ENCODE measurements around the gene AIF1.
A peak's percentile ranks its signal among the peaks of the same experiment; 100 is the strongest.

AIF1 gene

GRCh38 chr6:31660381-31661261 lies 45.6 kb downstream of the AIF1 start, which contains the start of gene C6orf47:
Gene C6orf47, minus strand, starts transcription at chr6:31660778. Its CDS starts 831 bp downstream, at chr6:31659947.
- H3K27ac ChIP-seq (ENCODE audit: low read depth, low read length), result peak within 1 kb of the TSS; percentile 66
- H4K20me1 ChIP-seq (ENCODE audit: low read depth, low read length), result no peaks in the 10 kb centered on the region
- peak within 1 kb of the TSS; percentile 76 for H3K9ac ChIP-seq (ENCODE audit: low read length)
- no peaks in the 10 kb centered on the region for H3K9me2 ChIP-seq (replicated peaks; ENCODE audit: insufficient read depth, low read length)
- no peaks in the 10 kb centered on the region for H3K27me3 ChIP-seq (ENCODE audit: low read length)
- peak within 1 kb of the TSS; percentile 75 for H3K4me2 ChIP-seq (ENCODE audit: low read depth, low read length, poor library complexity, severe bottlenecking)
- no peaks in the 10 kb centered on the region for H3K9me3 ChIP-seq (ENCODE audit: insufficient read depth, low read length)
- TF ChIP-seq, protein P1, sequence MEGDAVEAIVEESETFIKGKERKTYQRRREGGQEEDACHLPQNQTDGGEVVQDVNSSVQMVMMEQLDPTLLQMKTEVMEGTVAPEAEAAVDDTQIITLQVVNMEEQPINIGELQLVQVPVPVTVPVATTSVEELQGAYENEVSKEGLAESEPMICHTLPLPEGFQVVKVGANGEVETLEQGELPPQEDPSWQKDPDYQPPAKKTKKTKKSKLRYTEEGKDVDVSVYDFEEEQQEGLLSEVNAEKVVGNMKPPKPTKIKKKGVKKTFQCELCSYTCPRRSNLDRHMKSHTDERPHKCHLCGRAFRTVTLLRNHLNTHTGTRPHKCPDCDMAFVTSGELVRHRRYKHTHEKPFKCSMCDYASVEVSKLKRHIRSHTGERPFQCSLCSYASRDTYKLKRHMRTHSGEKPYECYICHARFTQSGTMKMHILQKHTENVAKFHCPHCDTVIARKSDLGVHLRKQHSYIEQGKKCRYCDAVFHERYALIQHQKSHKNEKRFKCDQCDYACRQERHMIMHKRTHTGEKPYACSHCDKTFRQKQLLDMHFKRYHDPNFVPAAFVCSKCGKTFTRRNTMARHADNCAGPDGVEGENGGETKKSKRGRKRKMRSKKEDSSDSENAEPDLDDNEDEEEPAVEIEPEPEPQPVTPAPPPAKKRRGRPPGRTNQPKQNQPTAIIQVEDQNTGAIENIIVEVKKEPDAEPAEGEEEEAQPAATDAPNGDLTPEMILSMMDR (IDR thresholded peaks at IDR 0.05; ENCODE audit: insufficient read depth, low read length, poor library complexity, severe bottlenecking), result no peak
- TF ChIP-seq EZH2phosphoT487 (conservative IDR thresholded peaks at IDR 0.05; ENCODE audit: low read length), result no peak
- H3K4me3 ChIP-seq (ENCODE audit: insufficient read depth, low read length, poor library complexity, severe bottlenecking), result peak within 1 kb of the TSS; percentile 75
- H2AFZ ChIP-seq (ENCODE audit: low read depth, low read length, severe bottlenecking), result peak within 1 kb of the TSS; percentile 22
- peaks cover 46% of the 10 kb centered on the region for H3K79me2 ChIP-seq (ENCODE audit: insufficient read depth, low read length)
- H3F3A ChIP-seq (ENCODE audit: insufficient read depth), result peaks cover 27% of the 10 kb centered on the region
- no peaks in the 10 kb centered on the region for H3K36me3 ChIP-seq (ENCODE audit: low read length)

- Histone ChIP-seq H3K9ac (ENCODE audit: low read length) (peak overlapping the region; percentile 76), H3K4me3 (ENCODE audit: insufficient read depth, low read length, poor library complexity, severe bottlenecking) (peak overlapping the region; percentile 75), H3K36me3 (ENCODE audit: low read length) (no peaks in the 10 kb centered on the region), H3K9me3 (ENCODE audit: insufficient read depth, low read length) (no peaks in the 10 kb centered on the region), H2AFZ (ENCODE audit: low read depth, low read length, severe bottlenecking) (no peak overlapping the region), H3K27me3 (ENCODE audit: low read length) (no peaks in the 10 kb centered on the region), H3K27ac (ENCODE audit: low read depth, low read length) (peak overlapping the region; percentile 66), H3K9me2 (replicated peaks; ENCODE audit: insufficient read depth, low read length) (no peaks in the 10 kb centered on the region), H3K4me2 (ENCODE audit: low read depth, low read length, poor library complexity, severe bottlenecking) (peak overlapping the region; percentile 81), H3F3A (ENCODE audit: insufficient read depth) (peaks cover 28% of the 10 kb centered on the region), H3K79me2 (ENCODE audit: insufficient read depth, low read length) (peaks cover 52% of the 10 kb centered on the region), H4K20me1 (ENCODE audit: low read depth, low read length) (no peaks in the 10 kb centered on the region)
- no peak for TF ChIP-seq EZH2phosphoT487 (conservative IDR thresholded peaks at IDR 0.05; ENCODE audit: low read length)
- TF ChIP-seq, protein P1 (IDR thresholded peaks at IDR 0.05; ENCODE audit: insufficient read depth, low read length, poor library complexity, severe bottlenecking), result no peak
Measured at GRCh38 chr6:31661262-31662123, 46.5 kb downstream of the AIF1 start.

DNA sequence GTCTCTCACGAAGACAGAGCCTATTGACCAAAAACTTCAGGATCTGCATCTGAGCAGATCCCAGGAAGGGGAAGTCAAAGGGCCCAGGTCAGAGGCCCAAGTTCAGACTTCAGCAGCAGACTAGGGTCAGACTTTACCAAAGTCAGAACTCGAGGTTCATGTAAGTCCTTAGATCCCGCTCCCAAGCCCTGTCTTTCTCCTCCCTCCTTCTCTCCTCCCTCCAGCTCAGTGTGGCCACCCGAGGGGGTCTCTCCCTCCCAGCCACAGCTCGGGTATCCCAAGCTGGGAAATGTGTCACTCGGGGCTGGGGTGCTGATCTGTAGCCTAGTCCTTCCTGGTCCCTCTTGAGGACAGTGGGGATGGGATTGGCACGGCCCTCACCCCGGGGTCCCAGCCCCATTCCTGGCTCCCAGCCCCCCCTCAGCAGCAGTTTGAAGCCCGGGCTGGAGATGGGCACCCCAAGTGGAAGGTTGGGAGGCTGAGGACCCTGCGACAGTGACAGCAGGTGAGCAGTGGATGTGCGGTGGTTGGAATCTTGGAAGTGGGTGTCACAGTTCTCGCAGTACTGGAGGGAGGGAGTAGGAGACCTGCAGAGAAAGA lies 47.2 kb downstream of the AIF1 start:
- TF ChIP-seq, protein P1 (IDR thresholded peaks at IDR 0.05; ENCODE audit: insufficient read depth, low read length, poor library complexity, severe bottlenecking), result no peak
- no peak for TF ChIP-seq EZH2phosphoT487 (conservative IDR thresholded peaks at IDR 0.05; ENCODE audit: low read length)
- Histone ChIP-seq H3K36me3 (ENCODE audit: low read length) (0 out of 2 replicates have a peak, but pooled peaks cover 3% of the 10 kb centered on the region), H3K79me2 (ENCODE audit: insufficient read depth, low read length) (peaks cover 60% of the 10 kb centered on the region), H3K9ac (ENCODE audit: low read length) (peak overlapping the region; percentile 82), H3K27me3 (ENCODE audit: low read length) (no peaks in the 10 kb centered on the region), H3K4me2 (ENCODE audit: low read depth, low read length, poor library complexity, severe bottlenecking) (peak overlapping the region; percentile 81), H3K4me3 (ENCODE audit: insufficient read depth, low read length, poor library complexity, severe bottlenecking) (no peak overlapping the region), H3F3A (ENCODE audit: insufficient read depth) (peaks cover 28% of the 10 kb centered on the region), H3K27ac (ENCODE audit: low read depth, low read length) (peak overlapping the region; percentile 33), H4K20me1 (ENCODE audit: low read depth, low read length) (no peaks in the 10 kb centered on the region), H3K9me3 (ENCODE audit: insufficient read depth, low read length) (no peaks in the 10 kb centered on the region), H3K9me2 (replicated peaks; ENCODE audit: insufficient read depth, low read length) (no peaks in the 10 kb centered on the region), H2AFZ (ENCODE audit: low read depth, low read length, severe bottlenecking) (no peak overlapping the region)

Data from SU-DHL-6 (cell line).